DMS53 treated with DMSO at 0.1 percent for 48 hours (cell line): ENCODE measurements around the gene ADORA1.

Experiments
- DNase-seq: peaks from one replicate; lab custom pipeline; 2025; ENCODE audit not compliant: unreplicated experiment; lab: John Stamatoyannopoulos, UW

The ADORA1 gene

DNA sequence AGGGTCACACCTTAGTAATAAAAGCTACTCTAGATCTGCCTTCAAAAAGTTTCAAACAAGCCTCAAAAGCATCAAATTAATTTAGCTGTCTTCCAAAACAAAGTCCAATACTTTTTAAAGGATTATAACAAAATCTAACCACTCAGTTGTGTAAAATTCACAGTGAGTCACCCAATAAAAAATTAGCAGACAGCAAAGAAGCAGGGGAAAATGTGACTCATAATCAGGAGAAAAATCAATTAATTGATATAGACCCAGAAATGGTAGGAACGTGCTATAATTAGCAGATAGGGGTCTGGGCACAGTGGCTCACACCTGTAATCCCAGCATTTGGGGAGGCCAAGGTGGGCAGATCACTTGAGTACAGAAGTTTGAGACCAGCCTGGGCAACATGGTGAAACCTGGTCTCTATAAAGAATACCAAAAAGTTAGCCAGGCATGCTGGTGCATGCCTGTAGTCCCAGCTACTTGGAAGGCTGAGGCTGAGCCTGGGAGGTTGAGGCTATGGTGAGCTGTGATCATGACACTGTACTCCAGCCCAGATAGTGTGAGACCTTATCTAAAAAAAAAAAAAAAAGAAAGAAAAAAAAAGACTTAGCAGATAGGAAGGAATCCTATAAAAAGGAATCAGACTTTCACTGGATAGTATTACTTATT is 33.6 kb upstream of the ADORA1 start:
- no peak for DNase-seq

GRCh38 chr1:203095061-203095690 is 32.4 kb upstream of the ADORA1 start:
- no peak for DNase-seq

DNA sequence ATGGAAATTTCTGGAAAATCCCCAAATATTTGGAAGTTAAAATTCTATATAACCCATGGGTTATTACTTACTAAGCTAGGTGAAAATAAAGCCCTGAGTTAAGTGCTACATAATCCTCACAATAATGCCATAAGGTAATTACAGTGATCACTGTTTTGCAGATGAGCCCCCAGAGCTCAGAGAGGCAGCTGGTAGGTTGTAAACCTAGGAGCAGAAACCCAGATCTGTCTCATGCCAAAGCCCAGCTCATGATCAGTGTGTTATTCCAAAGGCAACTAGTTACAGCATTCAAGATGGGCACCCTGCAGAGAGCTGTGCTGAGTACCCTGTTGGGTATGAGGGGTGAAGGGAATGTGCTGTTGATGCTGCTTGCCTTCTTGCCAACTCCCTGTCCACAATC is 31.0 kb upstream of the ADORA1 start:
- no peak for DNase-seq

GRCh38 chr1:203097001-203097400 is 30.5 kb upstream of the ADORA1 start:
- DNase-seq, result no peak

DNA sequence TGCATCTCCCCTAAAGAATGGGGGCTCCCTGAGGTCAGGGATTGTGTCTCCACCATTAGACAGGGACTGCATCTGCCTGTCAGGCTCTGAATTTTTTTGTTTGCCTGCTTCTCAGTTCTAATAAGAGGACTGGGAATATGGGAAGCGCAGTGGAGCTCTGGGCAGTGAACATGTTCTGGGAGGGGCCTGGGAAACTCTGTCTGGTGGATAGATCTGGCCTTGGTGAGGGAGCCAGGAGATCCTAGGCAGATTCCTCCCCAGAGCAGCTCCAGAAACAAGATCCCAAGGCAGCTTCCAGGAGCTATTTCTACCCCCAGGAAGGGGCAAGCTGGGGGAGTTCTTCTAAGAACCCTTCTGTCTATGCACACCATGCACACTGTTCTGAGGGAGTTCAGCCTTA is 29.1 kb upstream of the ADORA1 start:
- no peak for DNase-seq

GRCh38 chr1:203098914-203099520 is 28.5 kb upstream of the ADORA1 start:
- no peak for DNase-seq

GRCh38 chr1:203099805-203100515 is 27.6 kb upstream of the ADORA1 start:
- DNase-seq, result no peak

DNA sequence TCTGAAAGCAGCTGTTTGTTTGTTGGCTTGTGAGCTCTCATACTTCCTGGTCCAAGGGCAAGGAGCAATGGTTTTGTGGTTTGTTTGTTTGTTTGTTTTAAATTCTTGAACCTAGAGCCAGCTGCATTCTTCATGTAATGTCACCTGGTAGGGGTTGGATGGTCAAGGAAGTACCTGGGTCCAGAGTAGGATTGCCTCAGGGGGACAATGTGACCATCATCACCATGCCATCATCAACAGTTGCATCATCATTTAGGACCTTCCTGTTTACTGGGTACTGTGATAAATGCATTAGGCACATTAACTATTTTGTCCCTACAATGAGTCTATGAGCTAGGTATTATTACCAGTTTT is 27.0 kb upstream of the ADORA1 start:
- DNase-seq, result no peak

DNA sequence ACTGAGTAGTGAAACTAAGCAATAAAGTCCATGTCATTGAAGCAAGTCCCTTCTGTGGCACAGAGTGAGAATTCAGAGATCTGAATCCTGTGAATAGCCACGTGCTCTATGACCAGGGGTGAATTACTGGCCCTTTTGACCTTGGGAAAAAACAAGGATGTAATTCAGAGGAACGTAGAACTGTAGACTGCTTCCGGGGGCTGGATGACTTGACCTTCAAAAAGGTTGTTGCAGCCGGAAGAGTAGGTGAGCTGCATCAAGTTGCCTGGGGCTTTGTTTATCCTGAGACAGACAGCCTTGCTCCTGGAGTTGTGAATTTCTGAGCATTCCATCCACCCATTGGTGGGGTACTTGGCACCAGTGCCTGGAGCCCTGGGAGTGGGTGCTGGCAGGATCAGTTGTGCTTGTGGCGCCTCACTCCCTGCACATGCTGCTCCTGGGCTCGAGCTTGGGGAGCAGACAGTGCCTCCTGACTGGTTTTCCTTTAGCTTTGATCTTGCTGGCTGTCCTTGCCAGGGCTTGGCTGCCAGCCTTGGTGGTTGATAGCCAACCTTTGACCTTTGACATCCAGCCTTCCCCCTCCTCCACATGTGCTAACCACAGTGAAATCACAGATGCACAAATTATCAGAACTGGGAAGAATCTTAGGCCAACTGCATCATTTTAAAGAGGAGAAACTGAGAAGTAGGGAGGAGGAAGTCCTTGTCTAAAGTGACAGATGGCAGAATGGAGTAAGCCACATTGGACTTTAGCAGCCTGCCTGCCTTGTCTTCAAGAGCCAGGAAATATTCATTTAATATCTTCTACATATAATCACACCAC is 25.5 kb upstream of the ADORA1 start:
- DNase-seq, result no peak

- DNase-seq, result no peak
Measured at GRCh38 chr1:203103216-203103615, 24.3 kb upstream of the ADORA1 start.

DNA sequence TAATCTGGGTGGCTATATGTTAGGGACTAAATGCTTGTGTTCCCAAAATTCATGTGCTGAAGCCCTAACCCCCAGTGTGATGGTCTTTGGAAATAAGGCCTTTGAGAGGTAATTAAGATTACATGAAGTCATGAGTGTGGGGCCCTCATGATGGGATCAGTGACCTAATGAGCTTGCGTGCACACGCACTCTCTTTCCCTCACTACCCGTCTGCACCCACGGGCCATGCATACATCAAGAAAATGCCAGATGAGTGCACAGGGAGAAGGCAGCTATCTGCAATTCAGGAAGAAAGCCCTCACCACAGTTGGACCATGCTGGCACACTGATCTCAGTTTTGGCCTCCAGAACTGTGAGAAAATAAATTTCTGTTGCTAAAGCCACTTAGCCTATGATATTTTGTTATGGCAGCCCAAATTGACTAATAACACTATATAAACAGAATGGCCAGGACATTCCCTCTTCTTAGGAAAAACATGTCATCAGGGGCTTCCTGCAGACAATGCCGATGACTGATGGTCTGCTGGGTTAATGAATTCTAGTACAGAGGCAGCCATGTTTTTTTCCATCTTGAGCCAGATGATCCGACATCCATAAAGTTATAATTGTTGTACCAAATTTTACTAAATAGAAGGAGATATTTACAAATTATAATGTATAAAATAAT is 23.6 kb upstream of the ADORA1 start:
- no peak for DNase-seq

DNA sequence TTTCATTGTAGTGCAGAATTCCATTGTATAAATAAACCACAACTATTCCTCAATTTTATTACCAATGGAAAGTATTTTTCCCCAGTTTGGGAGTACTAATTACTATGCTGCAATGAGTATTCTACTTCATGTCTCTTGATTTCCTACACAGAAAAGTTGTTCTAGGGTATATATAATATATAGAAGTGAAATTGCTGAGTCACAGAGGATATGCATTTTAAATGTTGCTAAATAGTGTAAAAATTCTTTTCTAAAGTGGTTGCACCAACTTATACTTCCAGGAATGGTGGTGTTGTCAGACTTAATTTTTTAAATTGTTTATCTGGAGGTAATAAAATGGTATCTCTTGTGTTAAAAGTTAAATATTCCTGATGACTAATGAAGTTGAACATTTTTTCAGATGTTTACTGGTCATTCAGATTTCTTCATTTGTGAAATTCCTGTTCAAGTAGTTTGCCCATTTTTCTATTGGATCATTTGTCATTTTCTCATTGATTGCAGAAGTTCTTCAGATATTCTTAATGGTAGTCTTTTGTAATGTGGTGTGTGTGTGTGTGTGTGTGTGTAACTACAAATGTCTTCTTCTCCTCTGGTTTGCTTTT is 22.6 kb upstream of the ADORA1 start:
- DNase-seq, result no peak

DNA sequence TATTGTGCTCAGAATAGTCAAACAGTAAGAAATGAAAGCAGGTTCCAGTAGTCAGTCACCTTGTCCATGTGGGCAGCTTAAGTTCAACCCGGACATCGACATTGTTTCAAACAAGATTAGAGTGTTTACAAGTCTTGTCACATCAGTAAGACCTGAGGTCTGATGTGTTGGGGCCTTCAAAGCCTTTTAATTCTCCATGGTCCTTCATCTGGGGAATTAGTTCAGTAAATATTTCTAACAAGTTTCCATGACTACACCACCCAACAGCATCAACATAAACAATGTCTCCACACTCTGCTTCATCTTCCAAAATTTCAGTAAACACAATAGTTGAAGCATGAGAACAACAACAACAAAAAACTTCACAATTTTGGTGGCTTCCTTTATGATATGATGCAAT is 15.1 kb upstream of the ADORA1 start:
- no peak for DNase-seq

DNA sequence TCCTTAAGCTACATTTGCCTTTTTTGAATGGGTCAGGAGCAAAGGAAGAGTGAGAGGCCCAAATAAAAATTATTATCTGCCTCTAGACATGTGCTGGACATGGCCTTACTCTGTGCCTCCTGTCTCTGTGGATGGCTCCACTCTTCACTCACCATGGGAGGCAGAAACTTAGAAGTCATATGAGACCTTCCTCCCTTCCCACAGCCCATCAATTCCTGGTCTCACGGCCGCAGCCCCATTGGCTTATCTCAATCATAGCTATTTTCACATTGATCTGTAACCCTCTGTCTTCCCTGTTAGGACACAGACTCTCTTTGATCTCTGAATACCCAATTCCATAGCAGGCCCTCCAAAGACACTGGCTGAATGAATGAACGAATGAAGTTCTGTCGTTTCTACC is 14.2 kb upstream of the ADORA1 start:
- DNase-seq, result no peak

DNA sequence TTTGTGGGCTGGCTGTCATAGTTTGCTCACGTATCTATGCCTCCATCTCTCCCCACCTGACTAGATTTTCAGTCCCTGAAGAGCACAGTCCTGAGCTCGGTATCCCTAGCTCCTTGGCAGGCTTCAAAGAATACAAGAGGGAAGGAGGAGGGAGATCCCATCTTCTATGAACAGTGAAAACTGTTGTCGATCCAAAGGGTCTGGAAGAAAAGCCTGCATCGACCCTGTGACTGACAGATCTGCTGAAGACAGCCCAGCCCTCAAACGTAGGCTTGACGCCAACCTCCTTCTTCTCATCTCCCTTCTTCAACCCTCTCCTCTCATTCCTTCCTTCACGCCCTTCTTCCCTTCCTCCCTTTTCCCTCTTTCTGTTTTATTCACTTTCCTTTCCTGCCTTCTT is 13.3 kb upstream of the ADORA1 start:
- DNase-seq, result no peak

- DNase-seq, result no peak
Measured at GRCh38 chr1:203116091-203116820, 11.3 kb upstream of the ADORA1 start.

- DNase-seq, result peak; percentile 52
Measured at GRCh38 chr1:203117611-203118575, 9.6 kb upstream of the ADORA1 start.

DNA sequence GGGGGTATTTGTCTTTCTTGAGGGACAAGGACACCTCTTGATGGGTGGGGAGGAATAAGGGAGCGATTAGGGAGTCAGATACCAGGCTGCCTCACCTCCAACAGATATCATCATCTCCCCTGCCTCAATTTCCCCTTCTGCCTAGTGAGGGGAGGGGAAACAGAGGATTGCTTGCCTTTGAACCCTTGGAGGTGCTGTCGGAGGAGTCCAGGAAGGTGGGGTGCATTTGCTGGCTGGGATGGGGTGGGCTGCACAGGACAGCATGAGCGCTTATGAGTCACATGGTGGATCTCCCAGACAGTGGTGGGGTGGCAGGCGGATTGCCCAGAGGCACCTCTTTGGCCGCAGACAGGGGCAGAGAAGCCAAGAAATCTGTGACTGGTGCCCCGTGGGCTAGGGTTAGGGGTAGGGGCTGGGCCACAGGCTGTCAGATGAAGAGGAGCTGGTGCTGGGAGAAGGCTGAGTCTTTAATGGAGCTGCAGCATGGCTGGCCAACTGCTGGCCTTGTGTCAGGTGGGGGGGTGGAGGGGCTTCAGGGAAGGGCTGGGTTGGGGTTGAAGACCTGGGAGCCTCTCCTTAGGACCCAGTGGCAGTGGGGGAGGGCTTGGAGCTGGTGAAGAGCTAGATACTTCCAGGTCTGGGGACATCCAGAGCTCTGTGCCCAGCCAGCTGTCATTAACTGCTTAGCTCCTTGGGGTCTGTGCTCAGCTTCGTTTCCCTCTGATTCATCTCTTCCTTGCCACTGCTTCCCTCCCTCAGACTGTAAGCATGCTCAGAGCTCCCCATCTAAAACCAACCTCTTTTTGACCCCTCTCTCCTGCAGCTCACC is 7.0 kb upstream of the ADORA1 start:
- no peak for DNase-seq
